Cardiac septum (tissue), 1 donor: Measurements from ENCODE around the gene OR6J1. TPM values are rescaled to one million over a fixed set of nuclear protein-coding genes. Genes with fewer than 3 reads are reported as not detected.

Experiments used
- DNase-seq: peaks from one replicate; pipeline ENCODE4 v3.0.0-alpha.2; 2020; ENCODE audit warnings: low spot score
- intact Hi-C: fragments of 100-400 bp; cut with DNase I; formaldehyde crosslinking; loops from one replicate; pipeline ENCODE4 v1.14.0; 2022
- total RNA-seq: library from RNA; stranded (reverse); fragmentation: NEBNext Ultra II Directional; extraction: Animal tissue kit (Norgen Biotek cat#: 25700); gene quantifications from one replicate; pipeline ENCODE4 v1.2.1, GENCODE V29; 2021
- donor health status: DM: no; HTN: no; CAD: no.

OR6J1 gene
- total RNA-seq, 1 donor from 2014 or later: not detected

GRCh38 chr14:22613736-22614239 lies 30.4 kb downstream of the OR6J1 start:
- intact Hi-C loops: no loop called here
- no peak for DNase-seq

GRCh38 chr14:22613106-22613695 lies 31.0 kb downstream of the OR6J1 start:
- DNase-seq: no peak
- intact Hi-C loops: no loop called here

DNA sequence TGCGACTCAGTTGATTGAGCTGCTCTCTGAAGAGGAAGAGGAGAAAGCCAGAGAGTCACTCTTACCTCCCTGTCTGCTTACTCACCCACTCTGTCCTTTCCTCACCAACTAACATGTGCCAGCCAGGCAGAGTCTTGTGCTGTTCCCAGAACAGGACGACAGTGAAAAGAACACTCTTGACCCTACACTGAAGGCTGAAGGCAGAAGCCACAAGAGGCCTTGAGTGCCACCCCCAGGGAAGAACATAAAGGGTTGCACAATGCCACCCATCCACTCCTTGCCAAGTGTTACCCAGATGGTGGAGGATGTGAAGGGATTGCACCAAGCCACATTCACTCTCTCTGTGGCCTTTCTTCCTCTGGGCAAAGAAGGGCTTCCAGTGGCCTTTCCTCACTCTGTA lies 33.2 kb downstream of the OR6J1 start:
- intact Hi-C loops: no loop called here
- no peak for DNase-seq

GRCh38 chr14:22607291-22607690 lies 36.9 kb downstream of the OR6J1 start:
- DNase-seq: no peak
- intact Hi-C loops: no loop called here

GRCh38 chr14:22606380-22606779 lies 37.8 kb downstream of the OR6J1 start:
- intact Hi-C loops: no loop called here

GRCh38 chr14:22602862-22603261 lies 41.3 kb downstream of the OR6J1 start:
- no peak for DNase-seq
- intact Hi-C loops: no loop called here

More at GRCh38 chr14:22606380-22606779, 37.8 kb downstream of the OR6J1 start:
- DNase-seq: no peak

GRCh38 chr14:22601996-22602395 lies 42.2 kb downstream of the OR6J1 start:
- intact Hi-C loops: no loop called here
- no peak for DNase-seq

- DNase-seq: no peak
- intact Hi-C loops: no loop called here
These were observed 42.7 kb downstream of the OR6J1 start for GRCh38 chr14:22601456-22601855.

GRCh38 chr14:22600027-22600426 lies 44.1 kb downstream of the OR6J1 start:
- no peak for DNase-seq
- intact Hi-C loops: no loop called here

GRCh38 chr14:22599349-22599748 lies 44.8 kb downstream of the OR6J1 start:
- intact Hi-C loops: no loop called here
- no peak for DNase-seq

DNA sequence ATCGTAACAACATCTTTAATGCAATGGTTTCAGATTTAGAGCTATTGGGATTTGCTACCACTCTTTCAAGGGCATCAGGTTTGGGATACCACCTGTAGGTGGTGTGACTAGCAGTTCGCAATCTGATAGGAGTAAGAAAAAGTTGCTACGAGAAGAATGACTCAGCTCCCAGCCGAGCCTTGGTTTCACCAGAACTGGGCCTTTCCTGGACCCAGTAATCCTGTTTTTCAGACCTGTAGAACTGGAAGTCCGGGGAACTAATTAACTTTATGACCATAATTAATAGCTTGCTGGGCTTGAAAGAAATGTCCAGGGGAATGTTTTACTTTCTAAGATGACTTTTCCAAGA lies 45.3 kb downstream of the OR6J1 start:
- no peak for DNase-seq
- intact Hi-C loops: no loop called here

DNA sequence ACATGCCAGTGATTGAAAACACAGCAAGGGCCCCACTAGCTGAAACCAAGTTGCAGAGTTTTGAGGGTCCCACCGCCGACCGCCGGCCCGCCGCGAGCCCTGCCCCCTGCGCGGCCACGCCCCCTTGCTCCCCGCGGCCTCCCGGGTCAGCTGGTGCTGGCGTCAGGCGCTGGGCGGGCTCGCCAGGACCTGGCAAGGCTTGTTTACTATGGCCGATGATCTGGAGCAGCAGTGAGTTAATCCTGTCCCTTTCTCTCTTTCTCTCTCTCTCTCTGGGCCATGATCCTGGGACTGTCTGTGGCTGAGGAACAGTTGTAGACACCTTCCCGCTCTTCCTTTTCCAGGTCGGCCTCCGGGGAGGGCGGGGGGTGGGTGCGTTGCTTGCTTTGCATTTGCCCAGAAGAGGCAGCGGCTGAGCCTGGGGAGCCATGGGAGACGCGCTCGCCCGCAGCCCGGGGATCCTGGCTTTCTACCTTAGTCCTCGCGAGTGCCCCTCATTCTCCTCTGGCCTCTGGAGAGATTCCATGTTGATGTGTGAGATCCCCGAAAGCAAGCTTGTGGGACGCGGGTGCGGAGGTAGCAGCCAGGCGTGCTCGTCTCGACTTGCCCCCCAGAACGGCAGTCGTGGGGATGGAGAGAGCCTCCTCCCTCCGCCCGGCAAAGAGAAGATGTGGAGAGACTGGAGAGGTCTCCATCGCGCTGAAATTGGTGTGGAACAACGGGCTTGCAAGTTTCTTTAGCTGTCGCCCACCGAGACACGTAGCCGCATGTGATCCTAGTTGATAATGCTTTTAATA lies 45.9 kb downstream of the OR6J1 start, which contains the start of gene ABHD4:
Gene ABHD4, plus strand, starts transcription at position 202 of the 797 bp plus-strand sequence. Its CDS starts 7 bp downstream, at position 209.
- intact Hi-C loops: no loop called here
- peak; percentile 95 for DNase-seq

- intact Hi-C loops: no loop called here
- DNase-seq: no peak
These were observed 46.4 kb downstream of the OR6J1 start for GRCh38 chr14:22597771-22598098.

DNA sequence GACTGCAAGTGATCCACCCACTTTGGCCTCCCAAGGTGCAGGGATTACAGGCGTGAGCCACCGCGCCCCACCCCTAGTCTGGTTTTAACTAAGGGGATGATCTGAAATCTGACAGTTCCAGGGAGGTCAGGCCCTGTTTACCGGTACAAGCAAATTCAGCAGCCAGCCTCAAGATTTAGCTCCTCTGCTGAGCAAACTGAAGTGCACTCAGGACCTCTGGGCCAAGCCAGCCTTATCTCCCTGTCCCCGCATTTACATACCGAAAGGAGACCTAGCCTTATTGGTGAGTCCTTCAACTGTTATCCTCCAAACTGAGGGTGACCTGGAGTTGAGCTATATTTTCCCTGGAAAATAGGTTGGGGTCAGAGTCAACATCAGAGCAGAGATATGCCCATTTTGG lies 46.9 kb downstream of the OR6J1 start:
- DNase-seq: no peak
- intact Hi-C loops: no loop called here

GRCh38 chr14:22596354-22596879 lies 47.7 kb downstream of the OR6J1 start:
- no peak for DNase-seq
- intact Hi-C loops: no loop called here

DNA sequence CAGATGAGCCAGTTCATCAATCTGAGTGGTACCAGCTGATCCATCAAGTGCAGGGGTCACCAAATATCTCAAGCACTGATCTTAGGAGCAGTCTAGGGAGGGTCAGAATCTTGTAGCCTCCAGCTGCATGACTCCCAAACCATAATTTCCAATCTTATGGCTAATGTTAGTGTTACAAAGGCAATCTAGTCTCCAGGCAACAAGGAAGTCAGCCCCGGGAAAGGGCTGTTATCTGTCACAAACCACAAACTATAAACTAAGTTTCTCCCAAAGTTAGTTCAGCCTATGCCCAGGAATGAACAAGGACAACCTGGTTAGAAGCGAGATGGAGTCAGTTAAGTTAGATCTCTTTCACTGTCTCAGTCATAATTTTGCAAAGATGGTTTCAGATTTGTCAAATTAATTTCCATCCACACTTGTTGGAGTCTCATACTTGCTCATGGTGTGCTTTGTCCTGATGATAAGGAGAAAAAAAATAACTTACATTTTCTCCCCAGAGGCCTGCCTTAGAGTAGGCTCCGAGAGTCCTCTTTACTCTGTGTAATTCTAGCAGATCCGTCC lies 49.9 kb downstream of the OR6J1 start:
- intact Hi-C loops: no loop called here
- DNase-seq: no peak

DNA sequence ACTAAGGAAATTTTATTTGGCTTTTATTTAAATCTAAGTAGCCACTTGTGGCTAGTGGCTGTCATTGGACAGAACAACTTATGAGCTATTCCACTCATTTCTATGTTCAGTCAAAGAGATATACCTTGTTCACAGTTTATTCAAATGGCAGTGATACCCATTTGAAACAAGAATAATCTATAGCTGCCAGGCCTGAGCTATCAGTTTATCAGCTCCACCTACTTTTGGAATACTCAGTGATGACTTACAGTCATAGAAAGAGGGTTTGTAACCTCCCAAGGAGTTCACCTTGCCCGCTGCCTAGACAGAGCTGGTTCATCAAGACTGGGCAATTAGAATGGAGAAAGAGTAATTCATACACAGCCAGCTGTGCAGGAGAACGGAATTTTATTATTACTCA lies 50.6 kb downstream of the OR6J1 start:
- intact Hi-C loops: no loop called here
- DNase-seq: no peak

DNA sequence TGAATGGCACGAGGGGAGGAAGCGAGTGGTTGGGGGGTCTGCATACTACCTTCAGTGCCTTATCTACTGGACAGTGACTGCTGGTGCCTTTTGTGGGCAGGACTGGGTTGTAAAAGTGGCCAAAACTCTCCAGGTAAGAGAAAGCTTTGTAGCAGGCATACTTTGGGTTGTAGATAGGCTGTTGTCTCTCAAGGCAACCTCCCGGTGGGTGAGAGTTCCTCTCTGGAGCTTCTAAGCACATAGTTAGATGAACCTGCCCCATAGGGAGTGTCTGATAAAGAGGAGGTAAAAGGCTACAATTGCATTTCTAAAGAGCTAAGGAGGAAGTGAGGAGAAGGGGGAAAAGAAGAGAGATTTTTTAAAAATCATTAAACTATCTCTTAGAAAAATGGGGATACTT lies 51.0 kb downstream of the OR6J1 start:
- intact Hi-C loops: no loop called here
- DNase-seq: no peak

DNA sequence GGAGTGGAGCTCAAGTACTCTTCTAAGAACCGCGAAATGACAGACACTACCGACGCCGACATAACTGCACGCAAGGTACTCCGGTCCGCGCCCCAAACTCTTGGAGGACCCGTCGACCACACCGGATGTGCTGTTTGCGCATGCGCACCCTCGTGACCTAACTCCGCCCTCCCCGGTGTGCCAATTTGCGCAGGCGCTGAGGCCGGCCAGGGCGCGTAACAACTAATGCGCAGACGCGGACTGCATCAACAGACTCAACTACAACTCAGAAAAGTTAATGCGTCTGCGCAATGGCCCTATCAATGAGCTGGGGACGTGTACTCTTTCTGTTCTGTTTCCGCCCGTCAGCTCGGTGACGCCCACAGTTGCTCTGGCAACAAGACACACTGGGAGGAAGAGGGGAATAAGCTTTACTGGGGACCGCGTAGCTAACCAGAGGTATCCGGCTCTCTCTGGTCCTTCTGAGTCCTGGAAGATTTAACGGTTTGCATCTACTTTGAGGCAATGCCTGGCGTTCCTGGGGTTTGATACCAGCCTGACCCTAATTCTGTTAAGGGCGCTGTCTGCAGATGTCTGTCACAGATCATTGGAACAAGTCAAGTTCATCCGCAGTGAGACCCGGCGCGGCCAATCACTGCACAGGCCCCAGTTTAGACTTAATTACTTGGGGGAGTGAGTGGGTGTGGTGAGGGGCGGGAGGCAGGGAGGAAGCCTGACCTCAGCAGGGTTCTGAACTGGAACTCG lies 54.9 kb downstream of the OR6J1 start, which contains the start of gene DAD1:
Gene DAD1, minus strand, starts transcription at position 129 of the 744 bp plus-strand sequence. Its CDS starts 67 bp downstream, at position 62.
- DNase-seq: peak; percentile 99
- intact Hi-C loops: loop anchor here (5.0 kb wide), 1 partner anchor 178 kb away; the partner anchor contains the start of gene OXA1L
